M059J (cell line): ENCODE data around the gene STX3. TPM values are rescaled to one million over a fixed set of nuclear protein-coding genes. Genes with fewer than 3 reads are reported as not detected.
"Not testable (repeated sequence)": the region's sequence is repeated elsewhere in the genome, so short reads cannot be mapped to it uniquely, and the experiment has no call there.

Source experiments
- DNase-seq: peaks from one replicate; pipeline ENCODE4 v3.0.0-alpha.2; 2012; ENCODE audit warnings: low read depth
- total RNA-seq: library from RNA; depleted of rRNA; stranded (reverse); fragments of >200 nt; shearing (Covaris generic); gene quantifications from 2 replicates; pipeline ENCODE4 v1.2.3, GENCODE V29; 2014

The STX3 gene
- total RNA-seq, 1 experiment from 2014 or later, result 52.7 TPM

DNA sequence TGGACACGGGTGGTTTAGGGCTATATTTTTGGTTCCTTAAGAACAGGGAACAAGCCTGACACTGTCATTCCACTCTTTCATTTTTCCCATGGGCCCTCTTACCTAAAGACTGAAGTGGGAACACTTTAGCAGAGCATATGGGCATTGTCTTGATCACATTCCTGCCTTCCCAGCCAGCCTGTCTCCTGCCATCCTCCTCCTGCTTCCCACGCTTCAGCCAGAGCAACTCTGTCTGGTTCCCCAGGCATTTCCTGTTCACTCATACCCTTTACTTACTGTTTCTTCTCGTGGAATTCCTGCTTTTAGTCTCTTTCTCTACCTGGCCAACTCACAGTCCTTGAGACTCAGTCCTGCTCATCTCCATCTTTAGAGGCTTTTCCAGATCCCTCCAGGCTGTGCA lies 32.6 kb downstream of the STX3 start:
- peak; percentile 79 for DNase-seq

DNA sequence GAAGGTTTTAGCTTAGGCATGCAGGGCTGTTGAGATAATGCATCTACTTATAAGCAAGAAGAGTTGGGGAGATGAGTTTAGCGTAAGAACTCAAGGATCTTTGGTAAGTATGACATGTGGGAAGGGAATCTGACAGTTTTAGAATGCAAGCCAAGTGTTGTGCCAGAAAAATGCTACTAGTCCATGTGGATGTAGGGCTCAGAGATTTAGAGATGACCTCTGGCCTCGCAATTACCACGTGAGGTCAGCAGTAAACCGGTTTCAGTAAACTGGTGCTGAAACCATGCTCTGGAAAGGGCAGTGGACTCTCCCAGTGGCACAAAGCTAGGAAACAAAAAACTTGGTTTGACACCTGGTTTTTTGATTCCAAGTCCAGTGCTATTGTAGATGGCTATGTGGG lies 36.5 kb downstream of the STX3 start:
- DNase-seq, result peak; percentile 46

DNA sequence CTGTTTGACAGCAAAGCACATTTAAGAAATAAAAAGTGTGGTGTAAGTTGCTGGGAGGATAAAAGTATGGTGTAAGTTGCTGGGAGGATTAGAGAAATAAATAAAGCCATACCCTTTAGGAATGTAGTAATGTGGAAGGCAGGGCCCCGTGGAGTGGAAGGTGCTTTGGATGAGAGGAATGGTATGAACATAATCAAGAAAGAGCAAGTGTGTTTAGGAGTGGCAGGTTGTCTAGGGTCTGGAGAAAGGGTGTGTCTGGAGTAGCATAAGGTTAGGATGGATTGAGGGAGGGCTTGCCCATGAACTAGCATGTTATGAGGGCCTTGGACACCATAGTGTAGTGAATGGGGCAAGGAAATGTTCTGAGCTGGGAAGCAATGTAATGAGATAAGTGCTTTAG lies 37.3 kb downstream of the STX3 start:
- no peak for DNase-seq

DNA sequence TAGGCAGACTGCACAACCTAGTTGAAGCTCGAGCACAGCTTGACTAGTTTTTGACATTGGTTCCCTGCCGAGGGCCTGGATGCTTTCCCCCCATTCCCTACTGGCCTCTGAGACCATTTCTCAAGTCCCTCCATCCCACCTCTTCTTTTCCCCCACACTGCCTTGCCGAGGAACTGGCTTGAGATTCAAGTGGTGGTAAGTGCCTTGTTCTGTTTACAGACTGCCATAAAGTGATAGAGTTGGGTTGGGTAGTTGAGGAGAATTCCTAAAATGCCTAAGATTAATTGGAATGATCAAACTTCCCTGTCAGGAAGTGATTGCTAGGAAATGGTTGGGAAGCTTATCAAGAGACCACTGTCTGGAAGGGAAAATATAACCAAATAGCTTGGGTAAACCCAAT lies 39.2 kb downstream of the STX3 start:
- DNase-seq, result no peak

DNA sequence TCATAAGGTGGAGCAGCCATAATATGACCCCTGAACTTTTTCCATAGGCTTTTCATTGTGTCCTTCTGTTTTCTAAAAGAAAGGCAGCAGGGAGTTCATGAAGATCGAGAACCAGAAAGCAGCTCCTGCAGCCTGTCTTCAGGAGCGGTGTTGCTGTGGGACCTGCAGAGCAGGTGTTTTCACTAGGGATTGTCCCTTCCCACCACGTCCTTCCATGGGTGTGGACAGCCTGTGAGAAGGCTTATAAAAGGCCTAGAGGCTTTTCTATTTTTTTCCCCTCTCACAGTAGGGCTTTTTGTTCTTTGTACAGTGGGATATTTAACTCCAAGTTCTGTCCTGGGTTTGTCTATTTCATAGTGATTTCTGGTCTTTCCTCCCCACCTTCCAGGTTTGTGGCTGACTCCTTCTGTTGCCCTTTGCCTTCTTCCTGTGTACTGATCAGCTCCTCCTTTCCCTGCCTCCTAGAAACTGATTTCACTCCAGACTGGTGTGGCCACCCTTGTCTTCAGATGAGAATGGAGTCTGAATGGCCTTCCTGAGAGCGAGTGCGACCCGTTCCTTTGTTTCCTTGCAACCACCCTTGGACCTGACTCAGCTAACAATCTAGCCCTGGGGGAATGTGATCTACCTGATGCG lies 45.3 kb downstream of the STX3 start:
- DNase-seq, result no peak

DNA sequence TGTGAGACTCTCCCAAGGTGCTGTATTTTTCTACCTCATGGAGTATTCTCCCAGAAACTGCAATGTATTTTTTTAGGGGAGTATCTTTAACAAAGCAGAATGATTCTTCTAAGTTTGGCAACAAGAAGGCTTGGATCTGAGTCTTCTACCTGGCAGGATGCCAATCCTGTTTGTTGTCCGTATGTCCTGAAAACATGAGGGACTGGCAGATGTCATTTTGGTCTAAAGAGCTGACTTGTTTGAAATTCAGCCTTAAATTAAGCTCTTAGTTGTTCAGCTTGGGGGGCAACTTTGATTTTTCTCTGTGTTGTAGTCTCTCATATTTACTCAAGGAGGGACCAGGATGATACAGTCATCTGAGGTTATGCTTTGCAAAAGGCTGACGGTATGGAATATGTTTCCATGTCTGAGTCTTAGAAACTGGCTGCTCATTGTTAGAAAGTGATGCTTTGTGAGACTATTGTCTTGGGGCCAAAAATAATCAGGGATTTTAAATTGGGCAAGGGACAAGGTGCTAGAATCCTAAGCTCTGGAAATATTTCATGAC lies 46.1 kb downstream of the STX3 start:
- DNase-seq, result no peak

DNA sequence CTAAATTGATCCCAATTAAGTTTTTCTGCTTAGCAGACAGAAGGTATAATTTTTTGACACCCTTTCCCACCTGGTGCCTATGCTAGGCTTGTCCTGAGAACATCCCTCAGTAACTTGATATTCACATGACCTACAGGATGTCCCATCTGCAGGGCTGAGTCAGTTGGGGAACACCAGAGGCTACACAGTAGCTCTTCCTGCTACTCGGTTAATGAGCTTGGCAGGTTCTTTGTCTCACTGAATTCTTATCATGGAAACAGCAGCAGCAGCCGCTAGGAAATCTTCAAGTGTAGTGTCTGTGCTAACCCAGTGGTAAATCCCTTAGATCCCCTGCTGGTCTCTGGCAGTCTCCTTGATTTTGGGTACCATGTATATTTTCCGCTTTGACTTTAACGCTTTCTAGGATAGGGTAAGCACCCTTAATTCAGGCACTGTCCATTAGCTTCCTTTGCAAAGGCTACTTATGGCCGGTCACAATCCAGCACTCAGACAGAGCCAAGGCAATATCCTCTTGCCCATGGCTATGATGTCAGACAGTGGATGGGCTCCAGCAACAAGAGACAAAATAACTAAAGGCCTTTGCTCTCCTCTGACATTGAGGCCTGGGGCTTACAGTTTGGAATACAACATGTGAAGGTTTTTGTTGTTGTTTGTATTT lies 46.9 kb downstream of the STX3 start:
- DNase-seq, result peak; percentile 54

DNA sequence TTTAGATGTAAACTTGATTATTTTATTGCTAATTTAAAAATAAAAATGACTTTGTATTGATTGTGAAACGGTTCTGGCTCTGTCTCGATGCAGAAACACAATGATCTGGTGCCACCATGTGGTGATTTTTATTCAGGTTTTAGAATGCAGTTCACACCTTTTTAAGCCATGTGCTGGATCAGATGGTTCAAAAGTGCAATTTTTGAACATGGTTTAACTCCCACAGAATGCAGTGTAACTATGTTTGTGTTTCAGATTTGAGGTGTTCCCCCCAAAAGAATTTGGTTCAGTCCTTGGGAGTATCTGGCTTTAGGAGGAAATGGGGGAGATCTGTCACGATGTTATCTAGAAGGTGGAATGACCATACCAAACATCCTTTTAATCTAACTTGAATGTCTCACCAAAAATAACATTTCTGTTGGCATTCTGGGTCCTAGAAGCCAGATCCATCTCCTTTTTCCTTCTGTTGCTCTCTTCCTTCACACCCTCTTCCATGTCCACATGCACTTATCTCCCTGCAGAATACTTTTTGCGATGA lies 47.5 kb downstream of the STX3 start:
- DNase-seq, result peak; percentile 62

DNA sequence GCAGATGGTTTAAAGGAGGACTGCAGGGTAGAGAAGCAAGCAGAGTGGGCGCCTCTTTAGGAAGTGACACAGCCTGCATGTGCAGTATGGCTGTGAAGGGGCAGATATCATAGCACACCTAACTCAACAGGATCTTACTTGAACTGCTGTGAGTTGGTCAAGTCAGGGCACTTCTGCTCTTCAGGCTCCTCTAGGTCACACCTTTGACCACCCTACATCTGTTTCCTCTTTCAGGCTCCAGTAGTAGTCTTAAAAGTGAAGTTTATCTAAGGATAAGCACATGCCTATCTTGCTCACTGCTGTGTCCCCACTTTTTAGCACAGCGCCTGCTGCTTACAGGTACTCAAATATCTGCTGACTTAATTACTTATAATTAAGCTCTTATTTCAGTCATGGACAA lies 48.9 kb downstream of the STX3 start:
- no peak for DNase-seq

DNA sequence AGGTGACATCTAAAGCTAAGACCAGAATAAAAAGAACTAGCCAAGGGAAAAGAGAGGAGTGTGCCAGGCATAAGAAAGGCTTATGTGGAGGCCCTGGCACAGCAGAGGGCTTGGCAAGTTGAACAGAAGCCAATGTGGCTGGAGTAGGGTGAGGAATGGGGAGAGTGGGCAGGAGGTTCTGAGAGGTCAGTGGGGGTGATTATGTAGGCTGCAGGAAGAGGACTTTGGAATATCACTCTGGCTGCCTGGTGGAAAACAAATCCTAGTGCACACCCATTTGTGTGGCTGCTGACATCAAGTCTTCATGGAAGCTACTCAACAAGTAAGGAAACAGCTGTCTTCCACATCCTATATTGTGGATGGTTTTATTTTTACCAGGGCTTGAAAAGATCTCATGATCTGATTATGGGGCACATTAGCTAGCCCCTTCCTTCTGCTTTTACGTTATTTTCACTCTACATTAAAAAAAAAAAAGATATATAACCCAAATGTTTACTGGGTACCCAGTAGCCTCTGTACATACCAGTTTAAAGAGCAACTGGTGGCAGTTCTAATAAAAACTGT lies 52.0 kb downstream of the STX3 start:
- DNase-seq, result no peak

DNA sequence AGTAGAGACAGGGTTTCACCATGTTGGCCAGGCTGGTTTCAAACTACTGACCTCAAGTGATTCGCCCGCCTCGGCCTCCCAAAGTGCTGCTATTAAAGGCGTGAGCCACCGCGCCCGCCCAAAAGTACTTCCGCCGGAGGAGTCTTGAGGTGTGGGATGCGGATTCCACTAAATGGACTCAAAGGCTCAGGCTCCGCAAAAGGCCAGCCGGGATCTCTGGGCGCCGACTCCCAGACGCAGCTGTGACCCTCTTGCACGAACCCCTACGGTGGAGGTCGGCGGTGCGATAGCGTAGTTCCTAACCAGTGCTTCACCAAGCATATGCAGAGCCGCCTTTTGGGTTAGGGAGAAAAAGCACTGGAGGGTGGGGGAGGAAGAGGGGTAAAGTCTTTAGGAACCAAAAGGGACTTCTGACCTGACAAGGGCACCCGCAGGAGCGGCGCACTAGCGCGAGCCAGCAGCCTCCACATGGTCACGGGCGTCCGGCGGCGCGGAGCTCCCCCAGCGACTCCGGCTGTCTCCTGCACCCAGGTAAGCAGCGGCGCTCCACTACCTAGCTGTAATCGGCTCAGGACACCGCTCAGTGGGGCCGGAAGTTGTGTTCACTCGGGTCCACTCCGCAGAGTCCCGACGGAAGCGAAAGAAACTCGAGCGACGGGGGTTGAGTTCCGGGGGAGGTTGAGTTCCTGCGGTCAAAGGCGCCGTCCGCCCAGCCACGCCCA lies 55.2 kb downstream of the STX3 start, which contains the start of gene MRPL16:
MRPL16 (minus strand) TSS at position 590 of the 722 bp plus-strand sequence; CDS start at position 470, 120 bp downstream.
- peak; percentile 87 for DNase-seq

DNA sequence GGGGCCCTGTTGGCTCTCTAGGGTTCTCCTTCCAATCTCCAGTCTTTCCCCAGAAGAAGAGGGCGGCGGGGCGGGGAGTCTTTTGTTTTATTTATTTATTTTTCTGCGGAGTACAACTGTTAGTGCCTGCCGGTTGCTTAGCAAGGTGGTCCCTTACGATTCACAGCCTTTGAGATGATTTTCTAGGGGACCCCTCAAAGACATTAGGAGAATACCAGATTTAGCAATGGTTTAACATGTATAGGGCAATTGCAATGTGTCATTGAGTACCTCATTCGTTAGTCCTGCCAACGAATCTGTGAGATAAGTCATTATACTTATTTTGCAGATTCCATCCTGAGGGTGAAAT lies 55.7 kb downstream of the STX3 start:
- no peak for DNase-seq

DNA sequence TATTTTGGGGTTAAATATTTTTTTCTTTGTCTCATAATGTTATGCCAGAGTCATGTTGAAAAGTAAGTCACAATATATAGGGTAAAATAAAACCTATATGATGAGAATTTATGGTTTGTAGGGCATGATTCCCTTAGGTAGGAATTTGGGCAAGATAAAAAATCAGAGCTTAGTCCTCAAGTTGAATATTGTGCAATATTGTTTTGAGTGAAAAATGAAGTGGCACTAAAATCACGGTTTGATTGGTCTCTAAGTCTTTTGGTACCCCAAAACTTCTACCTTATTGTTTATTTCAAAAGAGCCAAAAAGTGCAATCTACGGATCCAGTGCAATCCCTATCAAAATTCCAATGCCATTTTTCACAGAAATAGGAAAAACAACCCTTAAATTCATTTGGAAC lies 57.0 kb downstream of the STX3 start:
- DNase-seq, result no peak

DNA sequence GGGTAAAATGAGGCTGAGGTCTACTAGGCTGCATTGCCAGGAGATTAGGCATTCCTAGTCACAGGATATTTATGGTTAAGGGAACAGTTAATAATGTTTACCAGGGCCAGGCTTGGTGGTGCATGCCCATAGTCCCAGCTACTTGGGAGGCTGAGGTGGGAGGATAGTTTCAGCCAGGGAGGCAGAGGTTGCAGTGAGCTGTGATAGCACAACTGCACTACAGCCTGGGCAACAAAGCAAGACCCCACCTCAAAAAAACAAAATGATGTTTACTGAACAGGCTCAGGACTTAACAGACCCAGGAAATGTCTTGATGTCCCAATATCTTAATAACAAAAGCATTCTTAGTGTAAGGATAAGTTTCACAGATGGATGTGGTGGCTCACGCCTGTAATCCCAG lies 58.2 kb downstream of the STX3 start:
- DNase-seq, result no peak

DNA sequence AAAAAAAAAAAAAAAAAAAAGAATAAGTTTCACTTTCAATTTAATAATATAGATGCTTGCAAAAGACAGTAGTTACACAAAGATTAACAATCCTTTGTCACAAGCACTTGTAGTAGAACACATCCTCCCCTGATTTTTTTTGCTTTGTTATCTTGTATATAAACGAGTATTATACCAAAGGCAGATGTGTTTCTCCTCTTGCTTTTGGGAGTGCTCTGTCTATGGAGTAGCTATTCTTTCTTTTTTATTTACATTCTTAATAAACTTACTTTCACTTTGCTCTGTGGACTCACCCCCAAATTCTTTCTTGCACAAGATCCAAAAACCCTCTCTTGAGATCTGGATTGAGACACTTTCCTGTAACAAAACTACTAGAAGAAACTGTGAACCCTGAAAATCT lies 58.8 kb downstream of the STX3 start:
- DNase-seq, result no peak

DNA sequence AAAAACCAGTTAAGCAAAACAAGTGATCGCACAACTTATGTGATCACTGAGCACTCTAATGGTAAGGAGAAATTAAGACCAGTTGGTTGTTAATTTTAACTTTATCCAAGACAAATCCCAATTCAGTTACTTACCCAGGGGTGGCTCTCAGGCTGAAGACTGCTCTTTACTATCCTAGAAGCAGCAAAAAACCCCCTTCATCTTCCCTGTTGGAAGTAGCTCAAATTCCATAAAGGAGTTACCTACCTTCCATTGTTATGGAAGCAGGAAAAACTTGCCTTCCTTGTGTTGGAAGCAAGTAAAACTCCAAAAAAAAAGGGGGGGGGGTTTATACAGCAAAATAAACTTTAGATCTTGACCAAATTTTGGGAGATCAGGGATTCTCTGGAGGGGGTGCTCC lies 60.6 kb downstream of the STX3 start:
- no peak for DNase-seq

DNA sequence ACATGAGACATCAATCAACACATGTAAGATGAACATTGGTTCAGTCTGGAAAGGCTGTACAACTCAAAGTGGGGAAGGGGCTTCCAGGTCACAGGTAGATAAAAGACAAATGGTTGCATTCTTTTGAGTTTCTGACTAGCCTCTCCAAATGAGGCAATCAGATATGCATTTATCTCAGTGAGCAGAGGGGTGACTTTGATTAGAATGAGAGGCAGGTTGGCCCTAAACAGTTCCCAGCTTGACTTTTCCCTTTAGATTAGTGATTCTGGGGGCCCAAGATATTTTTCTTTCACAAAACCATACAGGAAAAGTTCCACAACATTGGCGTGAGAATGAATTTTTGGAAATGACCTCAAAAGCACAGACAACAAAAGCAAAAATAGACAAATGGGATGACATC lies 61.3 kb downstream of the STX3 start:
- not testable (repeated sequence) for DNase-seq

DNA sequence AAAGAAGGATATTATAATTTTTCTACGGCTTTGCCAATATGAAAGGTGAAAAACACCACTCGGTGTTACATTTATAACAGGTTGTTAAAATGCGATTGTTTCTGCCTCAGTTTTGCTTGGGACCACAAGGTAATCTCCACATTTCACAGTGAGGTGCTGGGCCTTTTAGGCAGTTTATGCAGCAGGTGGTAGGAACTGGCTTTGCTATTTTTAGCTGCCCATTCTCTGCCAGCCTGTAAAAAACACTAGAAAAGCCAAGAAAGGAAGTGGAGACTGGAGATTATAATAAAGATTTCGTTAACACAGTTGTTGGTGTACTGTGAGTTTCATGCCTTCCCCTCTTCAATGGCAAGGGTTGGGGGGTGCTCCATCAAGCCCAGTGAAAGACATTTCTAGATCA lies 63.4 kb downstream of the STX3 start:
- DNase-seq, result no peak

DNA sequence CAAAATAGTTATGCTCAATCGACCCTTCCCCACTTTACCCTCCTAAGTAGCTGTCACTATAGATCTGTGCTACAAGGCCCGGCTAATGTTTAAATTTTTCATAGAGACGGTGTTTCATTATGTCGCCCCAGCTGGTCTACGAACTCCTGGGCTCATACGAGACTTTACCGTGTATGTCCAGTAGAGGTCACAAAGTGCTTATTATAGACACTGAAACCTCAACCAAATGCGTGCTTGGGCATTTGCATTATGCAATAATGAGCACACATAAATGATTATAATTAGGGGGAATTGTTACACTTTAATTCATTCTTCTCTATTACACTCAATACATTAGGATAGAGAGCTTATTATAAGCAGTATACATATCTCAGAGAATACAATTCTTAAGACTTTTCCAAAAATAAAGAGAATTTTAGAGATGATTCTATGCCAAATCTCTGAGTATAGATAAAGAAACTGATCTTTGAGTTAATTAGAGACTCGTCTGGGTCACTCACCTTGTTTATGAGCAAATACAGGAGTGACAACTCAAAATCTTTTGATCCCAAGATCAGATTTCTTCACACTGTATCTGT lies 67.9 kb downstream of the STX3 start:
- DNase-seq, result peak; percentile 74

DNA sequence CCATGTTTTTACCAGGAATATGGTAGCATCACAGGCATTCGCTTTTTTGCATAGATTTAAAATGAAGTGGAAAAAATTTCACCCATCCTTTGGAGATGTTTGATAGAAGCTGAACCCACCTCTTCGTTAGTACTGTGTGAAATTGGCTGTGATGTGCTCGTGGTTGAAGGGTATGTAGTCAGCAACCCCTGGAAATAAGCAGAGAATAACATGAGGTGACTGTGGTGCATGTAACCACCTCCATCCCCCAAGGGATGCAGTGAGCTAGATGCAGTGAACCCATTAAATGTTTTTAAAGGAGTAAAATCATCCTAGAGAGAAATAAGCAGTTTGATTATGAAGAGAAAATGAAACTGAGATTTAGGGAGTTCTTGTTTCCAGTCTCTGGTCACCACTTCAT lies 74.2 kb downstream of the STX3 start:
- DNase-seq, result no peak

DNA sequence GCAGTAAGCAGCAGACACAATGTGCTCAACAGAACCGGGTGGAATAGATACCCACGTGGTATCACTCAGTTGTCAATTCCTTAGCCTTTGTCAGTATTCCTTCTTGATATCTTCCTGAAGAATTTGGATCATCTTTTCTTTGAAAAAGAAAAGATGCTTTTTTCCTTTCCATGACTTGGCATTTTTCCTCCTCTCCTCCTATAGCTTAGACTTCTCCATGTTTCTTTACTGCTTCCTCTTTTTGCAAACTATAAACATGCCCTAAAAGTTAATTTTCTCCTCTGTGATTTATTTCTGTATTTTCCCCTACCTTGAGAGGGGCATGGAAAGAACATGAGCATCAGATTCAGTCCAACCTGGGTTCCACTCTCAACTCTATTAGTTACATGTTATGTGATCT lies 78.4 kb downstream of the STX3 start:
- DNase-seq, result no peak

DNA sequence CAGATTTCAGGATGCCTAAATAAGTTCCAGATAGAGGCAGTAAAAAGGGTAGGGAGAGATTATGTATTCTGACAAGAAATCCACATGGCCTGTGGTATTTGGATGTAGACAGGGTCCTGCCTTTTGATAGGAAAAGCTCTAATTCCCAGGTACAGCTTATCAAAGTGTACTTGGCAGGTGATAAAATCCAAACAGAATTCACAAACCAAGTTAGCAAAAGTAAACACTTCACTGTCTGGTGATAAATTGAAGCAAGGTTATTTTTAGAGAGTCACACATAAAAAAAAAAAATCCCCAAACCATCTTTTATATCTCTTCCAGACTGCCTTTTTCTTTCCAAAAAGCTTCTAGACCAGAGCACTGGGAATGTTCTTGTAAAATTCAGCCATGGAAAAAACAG lies 84.4 kb downstream of the STX3 start:
- DNase-seq, result no peak
